GM18951 (cell line): Measurements from ENCODE around the gene CKB.

ENCODE experiments used
- POLR2A ChIP-seq: IDR thresholded peaks from 4 replicates; pipeline ENCODE4 v1.6.1; 2011; ENCODE audit warnings: mild to moderate bottlenecking; ENCODE audit not compliant: insufficient read length, insufficient read depth; ENCODE audit errors: extremely low read depth
- in situ Hi-C: fragments of 300-500 bp; cut with MboI; formaldehyde crosslinking; loops from one replicate; pipeline ENCODE4 v1.12.0; 2022; ENCODE audit warnings: low sequenced_read_pairs, mixed read lengths, inconsistent platforms; ENCODE audit not compliant: unreplicated experiment

The CKB gene

GRCh38 chr14:103521438-103521950 lies 1.1 kb downstream of the CKB start:
- in situ Hi-C loops = no loop called here
- TF ChIP-seq POLR2A = no peak

DNA sequence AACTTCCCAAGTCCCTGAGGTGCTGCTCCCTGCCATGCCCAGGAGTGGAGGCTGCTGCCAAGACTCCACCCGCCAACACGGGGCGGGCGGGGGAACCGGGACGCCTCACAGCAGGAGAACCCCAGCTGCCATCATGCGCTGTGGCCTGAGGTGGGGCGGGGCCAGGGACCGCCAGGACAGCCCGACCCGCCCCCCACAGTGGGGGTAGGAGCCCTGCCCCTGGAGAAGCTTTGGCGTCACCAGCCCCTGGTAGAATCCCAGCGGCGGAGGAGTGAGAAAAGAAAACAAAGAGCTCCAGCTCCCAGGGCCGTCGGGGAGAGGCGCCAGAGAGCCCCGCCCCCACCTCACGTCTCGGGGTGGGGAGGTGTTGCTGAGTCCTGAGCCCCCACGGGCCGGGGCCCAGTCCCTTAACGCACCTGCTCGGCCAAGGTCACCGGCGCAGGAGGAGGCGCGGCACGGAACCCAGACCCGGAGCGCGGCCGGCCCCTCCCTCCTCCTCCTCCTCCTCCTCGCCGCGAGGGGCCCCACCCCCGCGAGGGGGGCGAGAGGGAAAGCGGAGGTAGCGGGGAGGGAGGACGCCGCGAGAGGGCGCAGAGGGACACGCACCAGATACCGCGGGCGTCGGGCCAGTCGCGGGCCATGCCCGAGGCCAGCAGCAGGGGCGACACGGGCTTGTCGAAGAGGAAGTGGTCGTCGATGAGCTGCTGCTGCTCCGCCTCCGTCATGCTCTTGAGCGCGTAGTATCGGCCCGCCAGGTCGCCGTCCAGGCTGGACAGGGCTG lies 1.8 kb downstream of the CKB start:
- in situ Hi-C loops = no loop called here
- no peak for TF ChIP-seq POLR2A

- in situ Hi-C loops = no loop called here
- no peak for TF ChIP-seq POLR2A
Observed at GRCh38 chr14:103520269-103520656, 2.4 kb downstream of the CKB start.

GRCh38 chr14:103519837-103520212 lies 2.8 kb downstream of the CKB start:
- in situ Hi-C loops = no loop called here
- TF ChIP-seq POLR2A = no peak

DNA sequence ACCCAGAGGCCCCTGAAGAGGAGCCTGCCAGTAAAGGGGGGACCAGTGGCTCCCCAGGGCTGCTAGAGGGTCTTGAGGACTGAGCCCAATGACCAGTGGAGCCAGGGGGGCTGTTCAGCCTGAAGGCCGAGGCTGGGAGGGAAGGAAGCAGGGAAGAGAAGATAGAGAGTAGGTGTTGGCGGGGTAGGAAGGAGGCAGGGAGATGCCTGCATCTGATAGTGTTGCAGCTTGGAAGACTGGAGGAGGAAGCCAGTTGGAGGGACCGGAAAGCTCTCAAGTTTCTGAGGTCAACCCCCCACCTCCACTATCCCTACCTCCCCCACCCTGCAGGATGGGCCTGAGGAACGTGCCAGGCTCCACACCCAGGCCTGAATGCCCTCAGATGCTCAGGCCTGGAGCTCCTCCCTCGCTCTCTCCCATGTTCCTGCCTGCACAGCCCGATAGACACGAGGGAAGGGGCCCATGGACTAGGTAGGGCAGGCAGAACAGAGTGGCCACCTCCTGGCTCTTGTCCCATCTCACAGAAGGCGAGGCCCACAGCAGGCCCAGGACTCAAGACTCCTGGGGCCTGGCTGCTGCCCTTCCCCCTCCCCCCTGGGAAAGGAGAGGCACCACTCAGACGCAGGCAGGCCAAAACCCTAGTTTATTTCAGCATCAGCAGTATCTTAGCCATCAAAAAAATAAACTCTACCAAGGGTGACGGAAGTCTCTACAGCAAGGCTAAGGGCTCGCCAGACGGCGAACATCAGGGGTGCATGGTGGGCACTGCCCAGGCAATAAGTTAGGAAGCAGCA lies 3.4 kb downstream of the CKB start:
- TF ChIP-seq POLR2A = no peak
- in situ Hi-C loops = no loop called here

GRCh38 chr14:103518422-103519042 lies 4.1 kb downstream of the CKB start:
- in situ Hi-C loops = no loop called here

GRCh38 chr14:103517721-103518421 lies 4.8 kb downstream of the CKB start:
- in situ Hi-C loops = no loop called here
- TF ChIP-seq POLR2A = no peak

More at GRCh38 chr14:103518422-103519042, 4.1 kb downstream of the CKB start:
- no peak for TF ChIP-seq POLR2A

- no peak for TF ChIP-seq POLR2A
- in situ Hi-C loops = no loop called here
Observed at GRCh38 chr14:103517174-103517566, 5.5 kb downstream of the CKB start.

- in situ Hi-C loops = no loop called here
- TF ChIP-seq POLR2A = no peak
Observed at GRCh38 chr14:103516426-103517173, 6.0 kb downstream of the CKB start.

DNA sequence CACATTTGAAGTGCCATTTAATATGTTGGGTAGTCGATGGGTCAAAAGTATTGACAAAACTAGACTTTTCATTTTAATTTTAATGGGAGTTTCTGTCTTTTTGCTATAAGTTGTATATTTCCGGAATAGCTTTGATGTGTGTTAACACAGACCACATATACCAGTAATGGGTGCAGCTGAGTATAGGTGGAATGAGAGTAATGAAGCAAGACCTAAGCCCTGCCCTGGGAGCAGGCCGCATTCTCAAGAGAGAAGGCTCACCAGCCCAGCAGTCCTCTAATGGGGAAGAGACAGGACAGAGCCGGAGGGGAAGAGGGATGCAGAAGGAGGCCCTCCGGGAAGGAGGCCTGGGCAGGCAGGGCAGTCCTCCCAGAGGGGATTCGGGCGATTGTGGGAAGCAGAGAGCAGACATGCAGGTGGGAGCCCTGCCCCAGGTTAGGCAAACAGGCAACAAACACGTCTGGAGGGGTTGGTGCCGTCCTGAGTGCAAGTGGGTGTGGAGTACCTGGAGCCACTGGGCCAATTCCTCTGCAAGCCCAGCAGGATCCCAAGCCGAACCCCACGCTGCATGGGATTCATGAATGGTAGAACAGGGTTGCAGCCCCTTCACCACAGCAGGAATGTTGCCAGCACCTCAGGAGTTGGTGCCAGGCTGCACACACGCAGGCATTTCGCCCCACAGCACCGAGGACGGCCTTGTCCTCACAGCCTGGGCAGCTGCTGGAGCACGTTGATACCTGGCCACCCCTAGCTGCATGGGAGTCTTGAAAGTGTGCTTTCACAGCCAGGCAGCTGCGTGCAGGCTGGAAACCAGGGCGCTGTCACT lies 7.8 kb downstream of the CKB start:
- in situ Hi-C loops = no loop called here
- no peak for TF ChIP-seq POLR2A
